ENCODE results near the gene FUT9. TPM values are rescaled to one million over a fixed set of nuclear protein-coding genes. Genes with fewer than 3 reads are reported as not detected.

The FUT9 gene
- polyA plus RNA-seq, 2 of the 4 experiments (the other 2 are of a cell fraction), result not detected

DNA sequence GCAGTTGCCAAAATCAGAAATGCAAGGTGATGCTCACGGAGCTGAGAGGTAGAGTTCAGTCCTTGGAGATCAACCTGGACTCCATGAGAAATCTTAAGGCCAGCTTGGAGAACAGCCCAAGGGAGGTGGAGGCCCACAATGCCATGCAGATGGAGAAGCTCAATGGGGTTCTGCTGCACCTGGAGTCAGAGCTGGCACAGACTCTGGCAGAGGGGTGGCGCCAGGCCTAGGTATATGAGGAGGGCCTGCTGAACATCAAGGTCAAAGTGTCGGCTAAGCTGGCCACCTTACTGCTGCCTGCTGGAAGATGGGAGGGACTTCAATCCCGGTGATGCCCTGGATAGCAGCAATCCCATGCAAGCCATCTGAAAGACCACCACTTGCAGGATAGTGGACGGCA lies 23.9 kb upstream of the FUT9 start (continued):
- TF ChIP-seq RARB (CRISPR knock-in tag; IDR thresholded peaks at IDR 0.05), result no peak

DNA sequence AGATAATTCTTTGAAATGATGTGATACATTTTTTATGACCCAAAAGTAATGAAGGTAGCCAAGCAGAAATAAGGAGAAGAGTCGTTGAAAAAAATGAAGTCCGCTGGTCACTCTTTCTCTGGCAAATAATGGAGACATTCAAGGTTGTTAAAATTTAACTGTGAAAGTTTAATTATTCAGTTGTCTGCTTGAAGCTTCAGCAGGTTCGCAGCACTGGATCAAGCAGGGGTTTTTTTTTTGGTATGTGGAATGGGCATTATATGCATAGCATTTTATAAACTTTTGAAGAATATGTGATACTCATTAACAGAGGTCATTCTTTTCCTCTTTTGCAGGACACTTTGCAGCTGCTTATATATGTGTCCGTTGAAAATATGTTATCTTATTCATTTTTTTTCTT lies 21.6 kb upstream of the FUT9 start:
- no peak overlapping the region for H3K4me2 ChIP-seq
- TF ChIP-seq RAD21 (conservative IDR thresholded peaks at IDR 0.05 in 1 of 2, IDR thresholded peaks at IDR 0.05 in 1 of 2), result no peak
- TF ChIP-seq, protein P1, sequence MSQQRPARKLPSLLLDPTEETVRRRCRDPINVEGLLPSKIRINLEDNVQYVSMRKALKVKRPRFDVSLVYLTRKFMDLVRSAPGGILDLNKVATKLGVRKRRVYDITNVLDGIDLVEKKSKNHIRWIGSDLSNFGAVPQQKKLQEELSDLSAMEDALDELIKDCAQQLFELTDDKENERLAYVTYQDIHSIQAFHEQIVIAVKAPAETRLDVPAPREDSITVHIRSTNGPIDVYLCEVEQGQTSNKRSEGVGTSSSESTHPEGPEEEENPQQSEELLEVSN (IDR thresholded peaks at IDR 0.05; ENCODE audit: borderline replicate concordance, low read depth), result no peak
- TF ChIP-seq, protein P2, sequence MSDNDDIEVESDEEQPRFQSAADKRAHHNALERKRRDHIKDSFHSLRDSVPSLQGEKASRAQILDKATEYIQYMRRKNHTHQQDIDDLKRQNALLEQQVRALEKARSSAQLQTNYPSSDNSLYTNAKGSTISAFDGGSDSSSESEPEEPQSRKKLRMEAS (IDR thresholded peaks at IDR 0.05), result no peak
- no peak for TF ChIP-seq FOXS1 (CRISPR knock-in tag; IDR thresholded peaks at IDR 0.05)
- TF ChIP-seq, protein P3, sequence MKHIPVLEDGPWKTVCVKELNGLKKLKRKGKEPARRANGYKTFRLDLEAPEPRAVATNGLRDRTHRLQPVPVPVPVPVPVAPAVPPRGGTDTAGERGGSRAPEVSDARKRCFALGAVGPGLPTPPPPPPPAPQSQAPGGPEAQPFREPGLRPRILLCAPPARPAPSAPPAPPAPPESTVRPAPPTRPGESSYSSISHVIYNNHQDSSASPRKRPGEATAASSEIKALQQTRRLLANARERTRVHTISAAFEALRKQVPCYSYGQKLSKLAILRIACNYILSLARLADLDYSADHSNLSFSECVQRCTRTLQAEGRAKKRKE (CRISPR knock-in tag; IDR thresholded peaks at IDR 0.05; ENCODE audit: low read depth), result no peak
- TF ChIP-seq MAFK (IDR thresholded peaks at IDR 0.05; ENCODE audit: partially characterized antibody), result no peak
- no peak for TF ChIP-seq TP53 (CRISPR knock-in tag; IDR thresholded peaks at IDR 0.05)
- no peak for TF ChIP-seq TFCP2L1 (CRISPR knock-in tag; IDR thresholded peaks at IDR 0.05)
- no peak for TF ChIP-seq PHF8 (IDR thresholded peaks at IDR 0.05; ENCODE audit: borderline replicate concordance, low read depth)
- TF ChIP-seq CBX2 (IDR thresholded peaks at IDR 0.05; ENCODE audit: borderline replicate concordance, low read depth), result no peak
- no peak for TF ChIP-seq MYC (IDR thresholded peaks at IDR 0.05; ENCODE audit: borderline replicate concordance, low read length)
- TF ChIP-seq, protein P4, sequence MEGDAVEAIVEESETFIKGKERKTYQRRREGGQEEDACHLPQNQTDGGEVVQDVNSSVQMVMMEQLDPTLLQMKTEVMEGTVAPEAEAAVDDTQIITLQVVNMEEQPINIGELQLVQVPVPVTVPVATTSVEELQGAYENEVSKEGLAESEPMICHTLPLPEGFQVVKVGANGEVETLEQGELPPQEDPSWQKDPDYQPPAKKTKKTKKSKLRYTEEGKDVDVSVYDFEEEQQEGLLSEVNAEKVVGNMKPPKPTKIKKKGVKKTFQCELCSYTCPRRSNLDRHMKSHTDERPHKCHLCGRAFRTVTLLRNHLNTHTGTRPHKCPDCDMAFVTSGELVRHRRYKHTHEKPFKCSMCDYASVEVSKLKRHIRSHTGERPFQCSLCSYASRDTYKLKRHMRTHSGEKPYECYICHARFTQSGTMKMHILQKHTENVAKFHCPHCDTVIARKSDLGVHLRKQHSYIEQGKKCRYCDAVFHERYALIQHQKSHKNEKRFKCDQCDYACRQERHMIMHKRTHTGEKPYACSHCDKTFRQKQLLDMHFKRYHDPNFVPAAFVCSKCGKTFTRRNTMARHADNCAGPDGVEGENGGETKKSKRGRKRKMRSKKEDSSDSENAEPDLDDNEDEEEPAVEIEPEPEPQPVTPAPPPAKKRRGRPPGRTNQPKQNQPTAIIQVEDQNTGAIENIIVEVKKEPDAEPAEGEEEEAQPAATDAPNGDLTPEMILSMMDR (IDR thresholded peaks at IDR 0.05), result no peak
- TF ChIP-seq CBX8 (IDR thresholded peaks at IDR 0.05), result no peak
- TF ChIP-seq EP300 (IDR thresholded peaks at IDR 0.05), result no peak
- no peak for TF ChIP-seq ZFP36 (IDR thresholded peaks at IDR 0.05; ENCODE audit: borderline replicate concordance, partially characterized antibody)
- TF ChIP-seq GATA3 (IDR thresholded peaks at IDR 0.05; ENCODE audit: borderline replicate concordance), result no peak
- TF ChIP-seq SMC3 (IDR thresholded peaks at IDR 0.05), result no peak
- TF ChIP-seq RARB (CRISPR knock-in tag; IDR thresholded peaks at IDR 0.05), result no peak
- no peak for TF ChIP-seq CHD4 (IDR thresholded peaks at IDR 0.05; ENCODE audit: borderline replicate concordance)
- TF ChIP-seq JUN (IDR thresholded peaks at IDR 0.05), result no peak
- ATAC-seq (no peak), DNase-seq (ENCODE audit: low read depth in 1 of 2, low spot score in 1 of 2) (no peak), FAIRE-seq (no peak)
- ChIA-PET CTCF (no interaction called here), POLR2A (no interaction called here)
- no peaks in the 10 kb centered on the region for H3K4me1 ChIP-seq
- no peak overlapping the region for H3K4me3 ChIP-seq
- no peaks in the 10 kb centered on the region for H3K9me3 ChIP-seq
- H3K27ac ChIP-seq, result no peak overlapping the region
- WGBS (ENCODE audit: missing lambda C conversion rate), result 5% methylated on average over 4 of the region's 4 CpGs

DNA sequence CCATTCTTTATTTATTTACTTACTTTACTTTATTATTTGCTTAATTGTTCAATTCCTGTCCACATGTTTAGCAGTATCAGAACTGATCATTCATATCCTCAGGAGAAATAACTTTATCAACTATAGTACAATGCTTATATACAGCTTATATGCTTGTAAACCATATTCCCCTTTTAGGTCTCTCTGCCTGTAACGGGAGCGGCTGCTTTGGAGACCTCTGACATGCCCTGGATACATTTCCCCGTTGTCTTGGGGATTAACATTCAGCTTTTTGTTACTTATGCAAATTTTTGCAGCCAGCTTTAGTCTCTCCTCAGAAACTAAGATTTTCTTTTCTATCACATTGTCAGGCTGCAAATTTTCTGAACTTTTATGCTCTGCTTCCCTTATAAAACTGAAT lies 17.6 kb upstream of the FUT9 start:
- TF ChIP-seq POLR2A (IDR thresholded peaks at IDR 0.05; ENCODE audit: low read length) (no peak), SREBF2 (IDR thresholded peaks at IDR 0.05) (no peak), ZC3H11A (IDR thresholded peaks at IDR 0.05) (no peak)
- Histone ChIP-seq H3K4me2 (no peak overlapping the region), H3K4me3 (no peak overlapping the region), H3K9me3 (no peaks in the 10 kb centered on the region), H3K4me1 (no peaks in the 10 kb centered on the region), H3K27ac (no peak overlapping the region)
- FAIRE-seq, result no peak
- POLR2A ChIA-PET, result no interaction called here
- WGBS (ENCODE audit: missing lambda C conversion rate), result 2% methylated on average over 3 of the region's 3 CpGs
- CTCF ChIA-PET, result no interaction called here
- DNase-seq (ENCODE audit: low read depth in 1 of 2, low spot score in 1 of 2), result no peak
- no peak for ATAC-seq

Measured in A549 (cell line).